GM03348 (cell line): Measurements from ENCODE around the gene CST3.
A peak's percentile ranks its signal among the peaks of the same experiment; 100 is the strongest.
"Not testable (repeated sequence)": the region's sequence is repeated elsewhere in the genome, so short reads cannot be mapped to it uniquely, and the experiment has no call there.

Source experiments
- DNase-seq: peaks from one replicate; pipeline ENCODE4 v3.0.0; 2012; ENCODE audit warnings: low spot score

CST3 gene

GRCh38 chr20:23662276-23662870 lies 24.6 kb upstream of the CST3 start:
- DNase-seq: no peak

- no peak for DNase-seq
Observed at GRCh38 chr20:23661002-23661429, 23.3 kb upstream of the CST3 start.

- peak; percentile 33 for DNase-seq
Observed at GRCh38 chr20:23659989-23660837, 22.5 kb upstream of the CST3 start.

- not testable (repeated sequence) for DNase-seq
Observed at GRCh38 chr20:23659610-23659988, 21.8 kb upstream of the CST3 start.

- DNase-seq: no peak
Observed at GRCh38 chr20:23658989-23659609, 21.3 kb upstream of the CST3 start.

- no peak for DNase-seq
Observed at GRCh38 chr20:23658336-23658735, 20.6 kb upstream of the CST3 start.

- no peak for DNase-seq
Observed at GRCh38 chr20:23657202-23657601, 19.4 kb upstream of the CST3 start.

- DNase-seq: no peak
Observed at GRCh38 chr20:23656372-23656771, 18.6 kb upstream of the CST3 start.

GRCh38 chr20:23655491-23656211 lies 17.9 kb upstream of the CST3 start:
- DNase-seq: peak; percentile 29

- DNase-seq: no peak
Observed at GRCh38 chr20:23654717-23655116, 17.0 kb upstream of the CST3 start.

- DNase-seq: no peak
Observed at GRCh38 chr20:23654000-23654399, 16.2 kb upstream of the CST3 start.

- no peak for DNase-seq
Observed at GRCh38 chr20:23653400-23653938, 15.7 kb upstream of the CST3 start.

- no peak for DNase-seq
Observed at GRCh38 chr20:23652926-23653325, 15.2 kb upstream of the CST3 start.

- no peak for DNase-seq
Observed at GRCh38 chr20:23652371-23652770, 14.6 kb upstream of the CST3 start.

- DNase-seq: no peak
Observed at GRCh38 chr20:23651117-23651516, 13.4 kb upstream of the CST3 start.

- DNase-seq: no peak
Observed at GRCh38 chr20:23649830-23650417, 12.2 kb upstream of the CST3 start.

GRCh38 chr20:23649242-23649641 lies 11.5 kb upstream of the CST3 start:
- no peak for DNase-seq

- no peak for DNase-seq
Observed at GRCh38 chr20:23647346-23647745, 9.6 kb upstream of the CST3 start.

GRCh38 chr20:23646106-23646873 lies 8.5 kb upstream of the CST3 start:
- no peak for DNase-seq

- DNase-seq: no peak
Observed at GRCh38 chr20:23645575-23645974, 7.8 kb upstream of the CST3 start.

- no peak for DNase-seq
Observed at GRCh38 chr20:23644164-23644563, 6.4 kb upstream of the CST3 start.
